ENCODE data around the gene ATXN7L3. TPM values are rescaled to one million over a fixed set of nuclear protein-coding genes. Genes with fewer than 3 reads are reported as not detected.

The ATXN7L3 gene
- total and polyA plus RNA-seq, 9 of the 15 experiments (the other 6 are each of a cell fraction or from before 2014, with no cell fraction given) = 0.62 to 66.1 (median 33.2) TPM

DNA sequence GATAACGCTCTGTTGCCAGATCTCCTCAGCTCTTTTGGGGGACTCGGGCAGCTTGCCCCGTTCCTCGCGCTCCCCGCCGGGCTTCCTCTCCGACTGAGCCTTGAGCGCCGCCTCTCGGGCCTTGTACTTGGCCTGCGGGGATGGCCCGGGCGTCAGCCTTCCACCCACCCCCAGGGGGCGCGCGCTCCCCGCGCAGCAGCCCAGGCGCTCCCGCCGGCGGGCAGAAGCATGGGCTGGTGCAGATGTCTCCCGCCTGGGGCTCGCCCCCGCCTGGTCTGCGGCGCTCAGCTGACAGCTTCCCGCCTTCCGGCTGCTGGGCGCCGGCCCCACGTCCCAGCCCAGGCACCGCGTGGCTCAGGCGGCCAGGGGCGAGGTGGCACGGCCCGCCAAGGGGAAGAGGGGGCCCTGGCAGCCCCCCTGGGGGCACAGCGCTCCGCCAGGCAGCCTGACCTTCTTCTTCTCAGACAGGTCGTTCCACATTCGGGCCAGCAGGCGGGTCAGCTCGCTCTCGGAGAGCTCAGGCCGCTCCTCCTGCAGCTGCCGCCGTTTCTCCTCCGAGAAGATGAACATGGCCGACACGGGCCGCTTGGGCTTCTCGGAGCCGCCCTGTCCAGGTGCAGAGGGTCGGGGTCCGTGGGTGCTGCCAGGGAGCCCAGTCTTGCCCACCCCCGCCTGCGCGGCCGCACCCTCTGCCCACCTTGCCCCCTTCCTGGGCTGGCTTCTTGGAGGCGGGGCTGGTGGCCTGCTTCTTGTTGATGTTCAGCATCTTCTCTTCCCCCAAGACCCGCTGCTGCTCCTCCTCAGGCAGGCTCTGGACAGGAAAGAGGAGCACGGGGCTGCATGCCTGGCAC lies 10.9 kb upstream of the ATXN7L3 start (continued):
- TF ChIP-seq, protein P1, sequence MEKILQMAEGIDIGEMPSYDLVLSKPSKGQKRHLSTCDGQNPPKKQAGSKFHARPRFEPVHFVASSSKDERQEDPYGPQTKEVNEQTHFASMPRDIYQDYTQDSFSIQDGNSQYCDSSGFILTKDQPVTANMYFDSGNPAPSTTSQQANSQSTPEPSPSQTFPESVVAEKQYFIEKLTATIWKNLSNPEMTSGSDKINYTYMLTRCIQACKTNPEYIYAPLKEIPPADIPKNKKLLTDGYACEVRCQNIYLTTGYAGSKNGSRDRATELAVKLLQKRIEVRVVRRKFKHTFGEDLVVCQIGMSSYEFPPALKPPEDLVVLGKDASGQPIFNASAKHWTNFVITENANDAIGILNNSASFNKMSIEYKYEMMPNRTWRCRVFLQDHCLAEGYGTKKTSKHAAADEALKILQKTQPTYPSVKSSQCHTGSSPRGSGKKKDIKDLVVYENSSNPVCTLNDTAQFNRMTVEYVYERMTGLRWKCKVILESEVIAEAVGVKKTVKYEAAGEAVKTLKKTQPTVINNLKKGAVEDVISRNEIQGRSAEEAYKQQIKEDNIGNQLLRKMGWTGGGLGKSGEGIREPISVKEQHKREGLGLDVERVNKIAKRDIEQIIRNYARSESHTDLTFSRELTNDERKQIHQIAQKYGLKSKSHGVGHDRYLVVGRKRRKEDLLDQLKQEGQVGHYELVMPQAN (IDR thresholded peaks at IDR 0.05; ENCODE audit: borderline replicate concordance) = no peak
- no peak for TF ChIP-seq ZNF134 (CRISPR knock-in tag; conservative IDR thresholded peaks at IDR 0.05)
- 0 out of 2 replicates have a peak, but pooled peaks have one; percentile 38 for TF ChIP-seq SMARCA4 (IDR thresholded peaks at IDR 0.05)
- TF ChIP-seq ARNT (IDR thresholded peaks at IDR 0.05) = no peak
- no peak for TF ChIP-seq BRF1 (IDR thresholded peaks at IDR 0.05; ENCODE audit: borderline replicate concordance, extremely low read depth, insufficient read length)
- peak; percentile 66 for TF ChIP-seq CBFA2T3 (IDR thresholded peaks at IDR 0.05)
- TF ChIP-seq TAF1 (IDR thresholded peaks at IDR 0.05; ENCODE audit: control insufficient read depth, extremely low read depth, insufficient read depth, low read length, severe bottlenecking) = no peak
- TF ChIP-seq CBX8 (IDR thresholded peaks at IDR 0.05; ENCODE audit: borderline replicate concordance, extremely low read depth, low read depth, low read length, poor library complexity, severe bottlenecking) = no peak
- no peak for TF ChIP-seq RHOXF2B (CRISPR knock-in tag; conservative IDR thresholded peaks at IDR 0.05)
- no peak for TF ChIP-seq ADNP (tag; IDR thresholded peaks at IDR 0.05)
- TF ChIP-seq ZNF239 (CRISPR knock-in tag; IDR thresholded peaks at IDR 0.05) = no peak
- TF ChIP-seq TRIM28 (IDR thresholded peaks at IDR 0.05) = no peak
- TF ChIP-seq NFYB (IDR thresholded peaks at IDR 0.05; ENCODE audit: extremely low read depth, insufficient read length) = no peak
- TF ChIP-seq NCOA4 (IDR thresholded peaks at IDR 0.05; ENCODE audit: partially characterized antibody) = no peak
- TF ChIP-seq, protein P2, sequence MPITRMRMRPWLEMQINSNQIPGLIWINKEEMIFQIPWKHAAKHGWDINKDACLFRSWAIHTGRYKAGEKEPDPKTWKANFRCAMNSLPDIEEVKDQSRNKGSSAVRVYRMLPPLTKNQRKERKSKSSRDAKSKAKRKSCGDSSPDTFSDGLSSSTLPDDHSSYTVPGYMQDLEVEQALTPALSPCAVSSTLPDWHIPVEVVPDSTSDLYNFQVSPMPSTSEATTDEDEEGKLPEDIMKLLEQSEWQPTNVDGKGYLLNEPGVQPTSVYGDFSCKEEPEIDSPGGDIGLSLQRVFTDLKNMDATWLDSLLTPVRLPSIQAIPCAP (CRISPR knock-in tag; IDR thresholded peaks at IDR 0.05; ENCODE audit: borderline replicate concordance) = no peak
- TF ChIP-seq FOXJ2 (tag; IDR thresholded peaks at IDR 0.05) = no peak
- TF ChIP-seq, protein P3, sequence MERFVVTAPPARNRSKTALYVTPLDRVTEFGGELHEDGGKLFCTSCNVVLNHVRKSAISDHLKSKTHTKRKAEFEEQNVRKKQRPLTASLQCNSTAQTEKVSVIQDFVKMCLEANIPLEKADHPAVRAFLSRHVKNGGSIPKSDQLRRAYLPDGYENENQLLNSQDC (CRISPR knock-in tag; IDR thresholded peaks at IDR 0.05) = 0 out of 2 replicates have a peak, but pooled peaks have one; percentile 20
- TF ChIP-seq KAT8 (IDR thresholded peaks at IDR 0.05; ENCODE audit: low read depth) = no peak
- TF ChIP-seq, protein P4, sequence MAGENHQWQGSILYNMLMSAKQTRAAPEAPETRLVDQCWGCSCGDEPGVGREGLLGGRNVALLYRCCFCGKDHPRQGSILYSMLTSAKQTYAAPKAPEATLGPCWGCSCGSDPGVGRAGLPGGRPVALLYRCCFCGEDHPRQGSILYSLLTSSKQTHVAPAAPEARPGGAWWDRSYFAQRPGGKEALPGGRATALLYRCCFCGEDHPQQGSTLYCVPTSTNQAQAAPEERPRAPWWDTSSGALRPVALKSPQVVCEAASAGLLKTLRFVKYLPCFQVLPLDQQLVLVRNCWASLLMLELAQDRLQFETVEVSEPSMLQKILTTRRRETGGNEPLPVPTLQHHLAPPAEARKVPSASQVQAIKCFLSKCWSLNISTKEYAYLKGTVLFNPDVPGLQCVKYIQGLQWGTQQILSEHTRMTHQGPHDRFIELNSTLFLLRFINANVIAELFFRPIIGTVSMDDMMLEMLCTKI (IDR thresholded peaks at IDR 0.05; ENCODE audit: partially characterized antibody) = no peak
- TF ChIP-seq ZNF589 (CRISPR knock-in tag; IDR thresholded peaks at IDR 0.05; ENCODE audit: low read depth) = no peak
- peak; percentile 71 for TF ChIP-seq NCOR1 (IDR thresholded peaks at IDR 0.05)

All from K562 (cell line).